GM12892 (cell line): ENCODE results near the gene RFTN1.

Experiments used
- DNase-seq: peaks from one replicate; pipeline ENCODE4 v3.0.0; 2011; ENCODE audit not compliant: insufficient read length
- FAIRE-seq: peaks from 2 replicates; lab custom pipeline; 2011; peaks lifted over from hg19 to GRCh38; lab: Jason Lieb, UNC
- POLR2A ChIP-seq: IDR thresholded peaks from 2 replicates; pipeline ENCODE4 v1.6.1; 2011; ENCODE audit warnings: low read depth, low read length, control low read depth
- POLR2AphosphoS5 ChIP-seq: IDR thresholded peaks from 2 replicates; pipeline ENCODE4 v1.6.1; 2011; ENCODE audit warnings: low read depth, low read length, control low read depth
- TAF1 ChIP-seq: IDR thresholded peaks from 2 replicates; pipeline ENCODE4 v1.6.1; 2011; ENCODE audit warnings: low read depth, mild to moderate bottlenecking, control low read depth, low read length, borderline replicate concordance

The RFTN1 gene

GRCh38 chr3:16297997-16298885, 215.3 kb downstream of the RFTN1 start:
- no peak for FAIRE-seq
- no peak for DNase-seq
- TF ChIP-seq POLR2A, result 0 out of 2 replicates have a peak, but pooled peaks have one; percentile 20
- no peak for TF ChIP-seq TAF1
- TF ChIP-seq POLR2AphosphoS5, result 0 out of 2 replicates have a peak, but pooled peaks have one; percentile 32

- TF ChIP-seq POLR2A (no peak), POLR2AphosphoS5 (no peak), TAF1 (no peak)
- FAIRE-seq (no peak), DNase-seq (no peak)
Observed at GRCh38 chr3:16295298-16295890, 218.1 kb downstream of the RFTN1 start.

- no peak for TF ChIP-seq POLR2AphosphoS5
- TF ChIP-seq TAF1, result no peak
- no peak for TF ChIP-seq POLR2A
- FAIRE-seq, result no peak
- DNase-seq, result no peak
Observed at GRCh38 chr3:16294844-16295243, 218.7 kb downstream of the RFTN1 start.

- TF ChIP-seq POLR2A (no peak), POLR2AphosphoS5 (no peak), TAF1 (no peak)
- FAIRE-seq (peak; percentile 68), DNase-seq (no peak)
Observed at GRCh38 chr3:16290827-16291196, 222.7 kb downstream of the RFTN1 start.

GRCh38 chr3:16290007-16290826, 223.3 kb downstream of the RFTN1 start:
- DNase-seq (no peak), FAIRE-seq (no peak)
- TF ChIP-seq POLR2AphosphoS5 (no peak), POLR2A (no peak), TAF1 (no peak)

- no peak for FAIRE-seq
- TF ChIP-seq POLR2A (no peak), TAF1 (no peak), POLR2AphosphoS5 (no peak)
- no peak for DNase-seq
Observed at GRCh38 chr3:16289144-16289889, 224.2 kb downstream of the RFTN1 start.

GRCh38 chr3:16288664-16289063, 224.8 kb downstream of the RFTN1 start:
- DNase-seq (no peak), FAIRE-seq (no peak)
- TF ChIP-seq POLR2A, result no peak
- no peak for TF ChIP-seq POLR2AphosphoS5
- TF ChIP-seq TAF1, result no peak

GRCh38 chr3:16286751-16287543, 226.6 kb downstream of the RFTN1 start:
- no peak for FAIRE-seq
- no peak for TF ChIP-seq TAF1
- no peak for TF ChIP-seq POLR2A
- no peak for TF ChIP-seq POLR2AphosphoS5
- DNase-seq, result no peak

- DNase-seq, result no peak
- peak; percentile 76 for FAIRE-seq
- no peak for TF ChIP-seq TAF1
- TF ChIP-seq POLR2A, result peak; percentile 58; the same call in 1 of the 2 replicates
Observed at GRCh38 chr3:16286161-16286560, 227.3 kb downstream of the RFTN1 start.

GRCh38 chr3:16284633-16285032, 228.9 kb downstream of the RFTN1 start:
- DNase-seq, result no peak
- no peak for FAIRE-seq
- TF ChIP-seq TAF1 (no peak), POLR2A (no peak), POLR2AphosphoS5 (no peak)
